HG03097 (cell line): ENCODE results near the gene COL4A5.

Experiments used
- ATAC-seq: cut with Tn5 transposase; IDR thresholded peaks from one replicate; pipeline ENCODE4 v1.9.1; 2021; ENCODE audit not compliant: unreplicated experiment, low FRiP score

COL4A5 gene

GRCh38 chrX:108610141-108610540 is 170.5 kb downstream of the COL4A5 start:
- ATAC-seq, result no peak

DNA sequence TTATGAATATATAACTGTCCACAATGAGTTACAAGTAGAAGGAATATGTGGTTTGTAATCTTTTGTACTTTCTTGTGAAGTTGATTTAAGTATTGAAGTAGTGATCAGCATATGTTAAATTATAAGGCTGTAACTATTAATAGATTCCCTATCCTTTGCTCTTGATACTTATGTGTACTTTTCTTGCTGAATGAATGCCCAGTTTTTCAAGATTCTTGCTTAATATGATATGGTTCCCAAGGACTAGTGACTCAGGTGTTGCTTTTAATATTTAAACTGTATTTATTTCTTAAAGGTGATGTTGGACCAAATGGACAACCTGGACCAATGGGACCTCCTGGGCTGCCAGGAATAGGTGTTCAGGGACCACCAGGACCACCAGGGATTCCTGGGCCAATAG is 175.0 kb downstream of the COL4A5 start:
- ATAC-seq, result no peak

GRCh38 chrX:108640817-108641216 is 201.2 kb downstream of the COL4A5 start:
- ATAC-seq, result no peak

GRCh38 chrX:108641589-108642272 is 202.1 kb downstream of the COL4A5 start:
- no peak for ATAC-seq

- no peak for ATAC-seq
Observed at GRCh38 chrX:108642273-108642628, 202.6 kb downstream of the COL4A5 start.

DNA sequence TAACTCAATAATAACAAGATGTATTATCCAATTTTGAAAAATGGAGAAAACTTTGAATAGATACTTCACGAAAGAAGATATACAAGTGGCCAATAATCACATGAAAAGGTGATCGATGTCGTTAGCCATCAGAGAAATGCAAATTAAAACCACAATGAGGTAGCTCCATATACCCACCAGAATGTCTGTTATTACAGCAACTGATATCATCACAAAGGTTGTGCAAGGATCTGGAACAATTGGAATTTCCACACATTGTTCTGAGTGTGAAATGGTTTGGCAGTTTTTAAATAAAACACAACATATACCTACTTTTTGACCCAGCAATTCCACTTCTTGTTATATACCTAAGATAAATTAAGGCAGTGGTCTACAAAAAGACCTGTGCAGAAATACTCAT is 225.1 kb downstream of the COL4A5 start:
- no peak for ATAC-seq

GRCh38 chrX:108666101-108666500 is 226.5 kb downstream of the COL4A5 start:
- no peak for ATAC-seq

GRCh38 chrX:108671526-108671925 is 231.9 kb downstream of the COL4A5 start:
- ATAC-seq, result no peak

- no peak for ATAC-seq
Observed at GRCh38 chrX:108696690-108697089, 257.1 kb downstream of the COL4A5 start.

DNA sequence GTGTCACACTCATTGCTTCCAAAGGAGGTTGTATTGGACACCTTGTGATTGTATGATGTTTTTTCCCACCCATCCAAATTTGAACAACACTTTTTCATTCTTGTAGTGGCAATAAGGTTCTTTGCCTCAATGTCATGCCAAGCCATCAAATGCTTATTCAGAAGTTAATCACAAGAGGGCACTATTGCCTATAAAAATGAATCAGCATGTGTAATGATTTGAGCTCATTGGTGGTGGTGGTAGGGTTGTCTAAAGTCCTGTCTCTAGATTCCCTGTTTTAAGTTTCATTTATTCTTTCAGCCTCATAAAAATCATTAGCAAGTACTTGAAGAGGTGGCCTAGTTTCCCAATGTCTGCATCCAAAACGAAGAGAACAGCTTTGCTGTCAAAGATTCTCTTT is 259.7 kb downstream of the COL4A5 start:
- no peak for ATAC-seq

DNA sequence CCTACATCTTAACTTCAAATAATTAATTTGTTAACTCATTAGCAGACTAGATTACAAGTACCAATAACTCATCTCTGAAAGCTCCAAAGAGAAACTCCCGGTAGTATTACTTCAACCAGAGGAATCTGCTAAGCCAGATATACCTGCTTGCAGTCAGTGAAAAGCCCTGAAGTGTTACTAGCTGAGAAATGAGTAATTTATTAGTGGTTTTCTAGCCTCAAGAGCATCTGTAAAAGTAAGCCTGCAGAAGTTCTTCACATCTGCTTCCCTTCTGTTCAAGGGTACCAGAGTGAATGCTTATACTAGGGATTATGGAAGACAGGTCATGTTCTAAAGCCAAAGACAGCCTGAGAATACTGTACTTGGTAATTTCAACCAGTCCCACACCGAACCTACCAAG is 262.0 kb downstream of the COL4A5 start:
- no peak for ATAC-seq

DNA sequence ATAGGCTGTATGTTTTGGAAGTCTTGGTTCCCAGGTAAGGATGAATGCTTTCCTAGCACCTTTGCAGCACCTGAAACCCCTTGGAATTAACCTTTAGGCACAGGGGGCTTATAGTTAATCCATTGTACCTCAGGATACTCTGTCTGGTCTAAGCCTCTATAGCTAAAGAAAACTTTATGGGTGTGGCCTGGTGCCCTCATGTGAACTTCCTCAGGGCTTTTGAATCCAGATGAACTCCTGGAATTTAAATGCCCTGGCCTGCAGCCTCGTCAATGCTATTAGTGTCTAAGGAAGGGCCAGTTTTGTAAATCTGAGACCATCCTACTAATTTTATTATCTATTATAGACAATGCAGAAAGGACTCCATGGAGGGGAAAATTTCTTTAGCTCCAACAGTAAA is 262.9 kb downstream of the COL4A5 start:
- no peak for ATAC-seq

- no peak for ATAC-seq
Observed at GRCh38 chrX:108704839-108705238, 265.2 kb downstream of the COL4A5 start.

- no peak for ATAC-seq
Observed at GRCh38 chrX:108712886-108713285, 273.2 kb downstream of the COL4A5 start.

- ATAC-seq, result no peak
Observed at GRCh38 chrX:108722561-108722960, 282.9 kb downstream of the COL4A5 start.

DNA sequence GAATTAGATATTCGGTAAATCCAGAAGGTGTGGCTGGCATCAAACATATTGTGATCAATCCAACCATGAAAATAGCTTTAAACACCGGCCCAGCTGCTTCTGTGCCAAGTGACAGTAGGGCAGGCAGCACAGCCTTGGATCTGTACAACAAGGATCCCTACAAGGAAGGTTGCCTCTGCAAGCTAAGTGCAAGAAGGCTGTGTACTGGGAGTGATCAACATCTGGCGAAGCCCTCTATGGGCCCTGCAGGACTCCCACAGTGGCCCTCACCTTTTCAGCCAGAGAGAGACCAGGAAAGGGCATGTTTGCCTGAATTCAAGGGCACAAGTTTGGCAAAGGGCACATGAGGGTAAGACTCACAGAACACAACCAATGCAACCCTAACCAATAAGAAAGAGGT is 287.1 kb downstream of the COL4A5 start:
- ATAC-seq, result no peak

DNA sequence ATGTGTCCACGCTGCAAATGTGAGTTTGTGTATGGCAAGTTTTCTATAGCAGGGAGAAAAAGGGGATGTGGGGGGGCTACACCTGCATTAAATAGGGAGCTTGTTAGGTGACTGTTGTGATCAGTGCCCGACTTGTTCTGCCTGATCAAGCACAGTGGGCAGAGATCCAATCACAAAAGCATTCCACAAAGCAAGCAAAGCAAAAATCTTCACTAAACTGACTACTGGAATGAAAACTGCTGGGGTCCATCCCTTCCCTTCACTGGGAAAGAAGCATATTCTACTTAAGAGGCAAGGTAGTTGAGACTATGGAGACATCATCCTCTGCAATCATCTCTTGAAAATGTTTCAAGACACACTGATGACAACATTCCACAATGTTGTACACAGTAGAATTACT is 291.5 kb downstream of the COL4A5 start:
- ATAC-seq, result no peak

GRCh38 chrX:108732630-108733321 is 293.1 kb downstream of the COL4A5 start:
- no peak for ATAC-seq

DNA sequence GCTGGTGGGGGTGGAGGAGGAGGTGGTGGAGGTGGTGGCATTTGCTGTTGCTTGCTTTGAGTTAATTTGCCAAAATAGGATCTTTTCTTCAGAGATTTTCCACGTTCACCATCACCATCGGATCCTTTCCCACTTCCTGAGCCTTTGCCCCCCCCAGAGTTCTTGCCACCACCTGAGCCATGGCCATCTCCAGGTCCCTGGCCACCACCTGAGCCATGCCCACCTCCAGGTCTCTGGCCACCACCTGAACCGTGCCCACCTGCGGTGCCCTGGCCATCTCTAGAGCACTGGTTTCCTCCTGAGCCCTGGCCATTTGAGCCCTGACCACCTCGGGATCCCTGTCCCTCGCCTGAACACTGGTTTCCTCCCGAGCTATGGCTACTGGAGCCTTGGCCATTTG is 294.8 kb downstream of the COL4A5 start:
- no peak for ATAC-seq

- ATAC-seq, result no peak
Observed at GRCh38 chrX:108735091-108735678, 295.5 kb downstream of the COL4A5 start.

- ATAC-seq, result no peak
Observed at GRCh38 chrX:108735679-108736508, 296.3 kb downstream of the COL4A5 start.
